Limb (tissue), 2 donors: Measurements from ENCODE around the gene DISC1.

ENCODE experiments used
- DNase-seq, 2 donors: peaks; one replicate each; pipeline ENCODE4 v3.0.0-alpha.2; 2016; ENCODE audit errors: extremely low spot score in 2 of 2

The DISC1 gene

DNA sequence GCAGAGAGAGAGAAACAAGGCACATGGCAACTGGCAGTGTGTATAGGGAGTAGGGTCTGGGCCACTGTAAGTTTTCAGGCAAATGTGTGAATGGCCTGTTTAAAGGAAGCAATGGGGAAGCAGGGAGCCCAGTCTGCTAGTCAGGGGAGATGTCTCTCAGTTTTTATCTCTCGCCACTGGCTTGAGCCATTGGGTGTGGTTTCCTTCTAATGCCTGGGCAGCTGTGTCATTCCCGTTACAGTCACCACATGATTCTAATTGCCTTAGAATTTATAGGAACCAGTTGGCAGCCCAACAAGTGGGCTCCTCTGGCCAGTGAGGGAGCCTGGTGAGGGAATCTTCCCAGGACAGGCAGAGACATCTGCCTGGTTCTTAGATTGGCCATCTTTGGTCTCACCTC, 182.4 kb downstream of the DISC1 start:
- no peak for DNase-seq

DNA sequence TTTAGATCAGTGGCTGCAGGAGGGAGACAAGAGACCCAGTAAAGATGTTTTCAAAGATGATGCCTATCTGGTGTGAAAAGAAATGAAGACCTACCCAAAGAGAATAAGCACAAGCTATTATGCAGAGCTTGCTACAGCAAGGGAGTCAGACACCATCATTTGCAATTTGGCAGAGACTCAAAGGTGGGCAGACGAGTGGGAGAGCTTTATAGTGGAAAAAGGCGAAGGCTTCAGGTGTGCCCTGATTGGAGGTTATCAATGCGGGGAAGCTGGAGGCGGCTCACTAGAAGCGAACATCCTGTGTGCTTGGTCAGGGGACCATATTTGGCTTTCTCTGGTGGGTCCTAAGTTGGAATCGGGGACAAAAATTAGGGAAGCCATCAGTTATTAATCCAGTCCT, 183.8 kb downstream of the DISC1 start:
- no peak for DNase-seq

DNA sequence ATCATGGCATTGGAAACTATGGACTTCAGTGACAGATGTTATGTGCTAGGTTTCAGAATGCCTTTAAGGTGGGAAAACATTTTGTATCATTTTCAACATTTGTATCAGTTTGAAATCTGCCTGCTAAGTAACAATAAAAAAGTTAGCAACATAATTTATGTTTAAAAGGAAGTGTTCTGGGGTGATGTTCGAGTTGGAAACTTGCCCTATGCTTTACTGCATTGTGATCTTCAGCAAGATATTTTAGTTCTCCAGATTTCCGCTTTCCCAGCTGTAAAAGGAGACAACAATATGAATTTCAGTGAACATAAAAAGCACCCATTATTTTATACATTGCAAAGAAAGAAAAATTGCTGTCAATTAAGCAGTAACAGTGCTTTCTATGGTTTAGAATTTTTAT, 187.4 kb downstream of the DISC1 start:
- no peak for DNase-seq

DNA sequence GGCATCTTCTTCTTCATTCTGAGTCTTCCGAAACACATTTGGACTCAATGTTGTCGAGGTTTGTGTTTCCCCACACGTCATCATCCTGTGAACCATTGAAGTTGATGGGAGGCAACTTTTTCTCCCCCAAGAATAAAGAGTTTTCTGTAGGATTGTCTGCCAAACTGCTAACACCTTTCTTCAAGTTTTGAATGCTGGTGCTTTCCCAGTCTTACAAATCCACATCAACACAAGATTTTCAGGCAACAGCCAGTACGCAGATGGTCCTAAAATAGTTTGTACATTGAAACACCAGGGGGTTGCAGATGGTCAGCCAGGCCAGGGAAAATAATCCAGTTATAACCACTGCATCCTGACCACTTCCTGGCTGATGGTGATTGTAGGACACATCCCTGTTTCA, 187.9 kb downstream of the DISC1 start:
- DNase-seq = no peak

DNA sequence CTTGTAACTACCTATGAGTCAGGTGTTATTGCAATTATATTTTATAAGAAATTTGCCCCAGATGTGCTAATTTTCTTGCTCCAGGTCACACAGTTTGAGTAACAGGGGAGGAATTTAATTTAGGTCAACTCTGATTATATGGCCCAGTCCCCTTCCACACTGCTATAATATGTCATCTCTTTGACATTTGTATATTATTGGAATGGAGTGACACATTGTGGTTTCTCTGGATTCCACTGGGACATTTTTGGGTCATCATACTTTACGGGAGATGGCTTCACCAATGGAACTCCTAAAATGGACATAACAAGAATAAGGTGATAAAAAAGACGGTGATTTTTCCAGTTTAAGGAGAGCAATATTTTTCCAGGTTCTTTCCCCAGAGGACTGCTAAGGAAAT, 191.2 kb downstream of the DISC1 start:
- no peak for DNase-seq

DNA sequence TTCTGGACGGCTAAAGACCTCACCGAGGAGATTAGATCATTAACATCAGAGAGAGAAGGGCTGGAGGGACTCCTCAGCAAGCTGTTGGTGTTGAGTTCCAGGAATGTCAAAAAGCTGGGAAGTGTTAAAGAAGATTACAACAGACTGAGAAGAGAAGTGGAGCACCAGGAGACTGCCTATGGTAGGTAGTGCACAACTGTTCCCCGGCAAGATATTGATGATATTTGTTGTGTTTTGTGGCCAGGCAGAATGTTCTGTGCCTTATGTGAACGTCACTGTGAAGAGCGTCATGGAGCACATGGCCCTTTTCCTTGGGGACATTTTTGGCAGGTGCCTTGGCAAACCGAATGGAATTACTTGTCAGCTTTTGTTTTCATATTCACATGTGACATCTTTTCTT, 191.7 kb downstream of the DISC1 start:
- DNase-seq = no peak

DNA sequence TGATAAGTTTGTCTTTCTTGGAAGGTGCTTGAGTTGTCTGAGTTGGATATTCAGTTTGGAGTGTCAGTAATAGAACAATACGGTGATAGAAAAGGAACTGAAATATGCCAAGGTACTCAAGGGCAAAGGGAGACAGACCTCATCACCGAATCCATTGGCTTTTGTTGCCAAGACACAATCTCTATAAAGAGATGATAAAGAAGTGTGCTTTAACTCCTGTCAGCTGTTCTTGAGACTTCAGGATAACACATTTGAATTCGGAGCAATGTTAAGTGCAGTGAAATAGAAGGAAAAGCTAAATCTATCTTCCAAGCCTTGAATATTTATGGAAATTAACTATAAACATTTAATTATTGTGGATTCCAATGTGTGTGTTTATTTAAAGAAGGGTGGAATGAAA, 194.7 kb downstream of the DISC1 start:
- no peak for DNase-seq

DNA sequence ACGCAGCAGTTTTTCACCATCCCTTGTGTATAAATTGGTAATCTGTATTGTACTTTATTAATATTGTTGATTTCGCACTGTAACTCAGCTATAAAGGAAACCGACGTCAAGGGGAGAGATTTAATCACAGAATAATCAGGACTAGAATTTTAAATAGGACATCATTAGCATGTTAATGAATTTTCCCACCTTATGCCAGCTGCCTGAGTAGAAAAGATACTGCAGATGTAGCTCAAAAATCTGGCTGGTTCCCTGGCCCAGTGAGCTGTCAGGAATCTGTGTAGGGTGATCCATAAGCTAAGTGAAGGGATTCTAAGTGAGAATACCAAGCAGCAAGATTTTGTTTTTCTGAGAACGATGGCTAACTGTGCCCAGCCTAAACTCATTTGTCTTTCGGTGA, 195.5 kb downstream of the DISC1 start:
- no peak for DNase-seq

DNA sequence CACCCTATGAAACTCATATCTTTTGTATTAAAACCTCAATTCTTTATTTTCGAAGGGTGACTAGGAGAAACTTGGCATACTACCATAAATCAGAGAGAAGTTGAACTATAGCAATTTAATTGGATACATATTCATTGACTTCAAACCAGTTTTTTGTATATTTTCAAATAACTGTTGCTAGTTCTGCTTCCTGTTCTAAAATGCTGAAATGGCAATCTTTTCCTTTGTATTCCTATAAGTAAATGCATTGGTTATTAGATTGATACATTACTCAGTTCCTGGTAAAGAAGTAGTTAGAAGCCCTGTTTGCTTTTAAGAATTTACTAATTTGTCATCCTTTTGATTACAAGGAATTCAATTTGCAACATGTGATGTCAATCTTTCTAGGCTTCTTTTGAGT, 200.0 kb downstream of the DISC1 start:
- no peak for DNase-seq

DNA sequence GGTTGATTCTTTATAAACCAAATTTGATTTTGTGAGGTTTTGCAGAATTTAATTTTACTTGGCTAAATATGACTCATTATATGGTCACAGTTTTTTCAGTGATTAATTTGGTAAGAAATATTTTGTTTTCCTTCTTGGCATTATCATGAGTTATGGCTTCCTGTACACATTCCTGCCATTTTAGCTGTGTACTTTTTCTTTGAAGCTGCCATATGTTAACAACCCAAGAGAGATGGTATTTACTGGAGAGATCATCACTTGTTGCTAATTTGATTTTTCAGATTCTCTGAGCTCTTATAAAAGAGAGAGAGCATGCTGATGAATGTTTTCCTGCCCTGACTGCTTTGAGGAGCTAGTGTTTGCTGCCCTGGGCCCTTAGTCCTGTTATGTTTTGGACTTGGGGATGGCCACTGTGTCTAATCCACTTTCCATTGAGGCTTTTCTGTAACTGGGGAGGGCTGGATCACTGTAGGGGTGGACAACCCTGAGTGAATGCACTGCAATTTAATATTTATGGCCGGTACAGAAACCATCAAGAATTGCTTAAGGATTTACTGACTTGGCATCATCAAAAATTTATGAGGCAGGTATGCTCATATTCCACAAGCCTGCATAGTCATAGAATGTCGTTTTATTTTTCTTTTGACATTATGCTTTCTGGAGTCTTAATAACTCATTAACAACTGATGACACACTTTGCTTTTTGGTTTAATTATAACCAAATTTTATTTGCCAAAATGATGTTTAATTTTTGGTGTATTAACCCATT, 200.9 kb downstream of the DISC1 start:
- DNase-seq = no peak

DNA sequence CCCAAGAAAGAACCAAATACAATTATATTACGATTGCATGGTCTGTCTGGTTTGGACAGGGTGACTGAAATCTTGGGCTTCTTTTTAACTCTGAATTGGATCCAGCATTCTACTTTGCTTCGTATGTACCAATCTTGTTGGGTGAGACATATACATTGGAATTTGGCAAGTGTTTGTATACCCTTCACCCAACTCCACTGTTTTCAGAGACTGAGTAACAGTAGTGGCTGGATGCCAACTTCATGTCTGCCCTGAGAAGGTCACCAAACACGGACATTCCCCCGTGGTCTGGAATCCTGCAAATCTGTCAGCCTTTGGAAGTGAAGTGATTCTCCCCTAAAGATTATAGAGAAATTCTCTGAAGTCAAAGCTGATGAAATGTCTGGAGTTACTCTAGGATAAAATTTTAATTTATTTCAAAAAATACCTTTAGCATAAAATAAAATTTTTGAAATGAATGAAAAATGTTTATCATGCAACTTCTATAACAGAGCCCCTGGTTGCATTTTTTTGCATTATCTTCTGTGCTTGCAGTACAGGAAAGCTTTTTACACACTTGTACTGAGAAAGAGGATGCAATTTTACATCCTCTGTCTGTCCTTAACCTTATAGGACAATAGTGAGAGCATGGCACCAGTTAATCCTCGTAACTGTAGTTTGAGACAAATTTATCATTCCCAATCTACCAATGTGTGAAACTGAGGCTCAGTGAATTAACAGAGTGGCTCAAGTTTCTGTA, 201.8 kb downstream of the DISC1 start:
- DNase-seq = no peak

DNA sequence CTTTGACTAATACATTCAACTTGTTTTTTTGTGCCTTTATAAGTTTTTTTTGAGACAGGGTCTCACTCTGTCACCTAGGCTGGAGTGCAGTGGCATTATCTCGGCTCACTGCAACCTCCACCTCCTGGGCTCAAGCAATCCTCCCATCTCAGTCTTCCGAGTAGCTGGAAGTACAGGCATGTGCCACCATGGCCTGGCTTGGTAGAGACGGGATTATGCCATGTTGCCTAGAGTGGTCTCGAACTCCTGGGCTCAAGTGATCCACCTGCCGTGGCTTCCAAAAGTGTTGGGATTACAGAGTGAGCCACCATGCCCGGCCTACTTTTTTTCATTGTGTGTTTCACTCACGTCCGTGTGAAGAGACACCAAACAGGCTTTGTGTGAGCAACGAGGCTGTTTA, 202.7 kb downstream of the DISC1 start:
- no peak for DNase-seq

DNA sequence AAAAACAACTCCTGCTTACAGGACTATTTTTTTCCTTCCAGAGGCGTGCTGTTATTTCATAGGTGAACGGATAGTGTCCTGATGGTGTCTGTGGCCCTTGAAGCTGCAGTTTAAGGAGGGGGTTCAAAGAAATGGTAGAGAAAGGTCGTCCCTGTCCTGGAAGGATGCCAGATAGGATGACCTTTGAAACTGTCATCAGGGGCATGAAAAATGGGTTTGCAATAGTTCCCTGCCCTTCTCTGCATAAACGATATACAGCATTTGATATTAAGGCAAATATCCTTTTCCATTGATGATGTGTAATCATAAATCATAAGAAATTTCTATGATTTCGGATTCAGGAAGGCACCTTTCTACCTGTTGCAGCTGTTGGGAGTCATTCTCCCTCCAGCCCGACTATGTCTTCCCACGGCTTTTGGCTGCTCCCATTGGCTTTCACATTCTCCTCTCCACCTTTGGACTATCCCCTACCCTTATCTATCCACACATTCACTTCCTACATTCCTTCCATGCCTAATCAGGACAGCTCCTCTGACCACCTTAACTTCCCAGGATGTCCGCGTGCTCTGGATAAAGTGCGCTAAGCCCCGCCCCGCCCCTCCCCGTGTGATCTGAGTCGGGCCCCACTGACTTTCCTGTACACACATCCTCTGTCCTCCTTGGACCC, 209.8 kb downstream of the DISC1 start:
- no peak for DNase-seq

DNA sequence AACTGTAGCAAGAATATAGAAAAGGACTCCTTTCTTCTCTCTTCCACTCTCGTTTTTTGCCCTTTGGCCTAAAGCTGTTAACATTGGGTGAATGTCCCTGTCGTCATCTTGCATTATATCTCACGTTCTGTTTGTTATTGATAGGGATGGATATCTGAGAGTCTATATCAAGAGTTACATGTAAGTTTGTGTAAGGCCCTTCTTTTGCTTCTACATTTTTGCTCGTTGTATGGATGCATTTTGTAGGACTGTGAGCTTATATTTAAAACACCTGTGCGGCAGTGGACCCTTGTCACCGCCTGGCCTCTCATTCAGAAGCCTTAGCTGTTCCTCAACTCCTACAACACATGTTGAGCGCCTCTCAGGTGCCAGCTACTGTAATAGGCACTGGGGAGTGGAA, 211.9 kb downstream of the DISC1 start:
- DNase-seq = no peak

DNA sequence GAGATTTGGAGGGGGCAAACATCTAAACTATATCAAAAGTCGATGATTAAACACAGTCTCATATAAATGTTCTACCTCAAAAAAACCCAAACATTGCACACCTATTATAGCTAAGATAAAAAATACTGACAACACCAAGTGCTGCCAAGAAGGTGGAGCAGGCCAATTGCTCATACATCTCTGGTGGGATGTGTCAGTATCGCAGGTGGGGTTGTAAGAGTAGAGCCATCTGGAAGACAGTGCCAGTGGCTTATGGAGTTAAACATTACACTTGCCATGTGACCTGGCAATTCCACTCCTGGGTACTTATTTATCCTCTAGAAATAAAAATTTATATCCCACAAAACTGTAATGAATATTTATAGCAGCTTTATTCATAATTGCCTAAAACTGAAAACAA, 213.4 kb downstream of the DISC1 start:
- DNase-seq = no peak

DNA sequence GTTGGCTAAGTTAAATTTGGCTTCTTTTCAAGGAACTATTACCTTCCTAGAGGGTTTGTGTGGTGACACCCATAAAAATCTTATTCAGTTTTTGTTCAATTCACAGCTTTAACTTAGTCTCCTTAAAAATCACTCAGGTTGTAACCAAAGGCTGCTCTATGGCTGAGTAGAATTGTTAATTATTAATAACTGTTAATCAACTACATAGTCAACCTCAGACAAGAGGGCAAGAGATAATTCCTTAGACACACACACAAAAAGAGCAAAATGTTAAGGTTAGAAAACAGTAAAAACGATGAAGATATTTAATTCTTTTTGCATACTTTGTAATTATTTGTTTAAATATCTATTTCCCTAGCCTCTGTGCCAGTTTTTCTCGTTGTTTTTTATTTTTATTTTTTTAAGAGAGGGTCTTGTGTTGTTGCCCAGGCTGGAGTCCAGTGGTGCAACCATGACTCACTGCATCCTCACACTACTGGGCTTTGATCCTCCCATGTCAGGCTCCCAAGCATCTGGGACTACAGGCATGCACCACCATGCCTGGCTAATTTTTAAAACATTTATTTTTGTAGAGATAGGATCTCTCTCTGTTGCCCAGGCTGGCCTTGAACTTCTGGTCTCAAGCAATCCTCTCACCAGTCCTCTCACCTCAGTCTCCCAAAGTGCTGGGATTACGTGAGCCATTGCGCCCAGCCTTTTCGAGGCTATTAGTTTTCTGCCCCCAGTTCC, 215.2 kb downstream of the DISC1 start:
- no peak for DNase-seq

DNA sequence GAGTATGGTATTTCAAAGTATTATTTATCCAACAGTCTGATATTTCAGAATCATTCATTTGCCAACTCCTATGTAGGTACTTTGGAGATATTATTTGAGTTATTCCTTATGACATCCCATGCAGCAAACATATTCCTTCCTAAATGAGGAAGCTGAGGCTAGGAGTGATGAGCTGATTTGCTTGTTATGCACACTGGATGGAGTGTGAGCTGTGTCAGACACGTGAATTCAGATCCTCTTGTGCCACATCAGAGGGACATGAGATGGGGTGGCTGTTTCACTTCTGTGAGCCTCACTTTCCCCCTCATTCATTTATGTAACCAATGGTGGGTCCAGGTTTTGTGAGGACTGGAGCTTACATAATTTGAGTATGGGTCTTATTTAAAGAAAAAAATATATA, 215.9 kb downstream of the DISC1 start:
- DNase-seq = no peak

DNA sequence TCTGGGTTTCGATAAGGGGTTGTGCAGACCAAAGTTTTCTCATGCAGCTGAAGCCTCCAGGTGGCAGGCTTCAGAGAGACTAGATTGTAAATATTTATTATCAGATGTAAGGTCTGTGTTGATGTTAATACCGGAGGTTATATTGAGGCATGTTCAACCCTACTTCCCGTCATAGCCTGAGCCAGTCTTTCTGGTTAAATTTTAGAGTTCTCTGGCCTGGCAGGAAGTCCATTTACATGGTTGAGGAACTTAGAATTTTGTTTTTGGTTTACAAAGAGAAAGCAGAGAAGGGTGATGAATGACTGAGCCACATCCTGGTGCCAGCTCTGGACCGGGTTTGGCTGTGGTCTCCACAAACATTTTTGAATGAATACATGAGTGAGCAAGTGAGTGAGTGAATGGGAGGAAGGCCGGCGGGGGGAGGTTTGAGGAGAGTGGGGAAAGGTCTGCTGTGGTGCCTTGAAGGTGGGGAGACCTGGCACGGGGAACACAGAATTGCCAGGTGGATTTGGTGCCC, 218.5 kb downstream of the DISC1 start:
- DNase-seq = no peak

DNA sequence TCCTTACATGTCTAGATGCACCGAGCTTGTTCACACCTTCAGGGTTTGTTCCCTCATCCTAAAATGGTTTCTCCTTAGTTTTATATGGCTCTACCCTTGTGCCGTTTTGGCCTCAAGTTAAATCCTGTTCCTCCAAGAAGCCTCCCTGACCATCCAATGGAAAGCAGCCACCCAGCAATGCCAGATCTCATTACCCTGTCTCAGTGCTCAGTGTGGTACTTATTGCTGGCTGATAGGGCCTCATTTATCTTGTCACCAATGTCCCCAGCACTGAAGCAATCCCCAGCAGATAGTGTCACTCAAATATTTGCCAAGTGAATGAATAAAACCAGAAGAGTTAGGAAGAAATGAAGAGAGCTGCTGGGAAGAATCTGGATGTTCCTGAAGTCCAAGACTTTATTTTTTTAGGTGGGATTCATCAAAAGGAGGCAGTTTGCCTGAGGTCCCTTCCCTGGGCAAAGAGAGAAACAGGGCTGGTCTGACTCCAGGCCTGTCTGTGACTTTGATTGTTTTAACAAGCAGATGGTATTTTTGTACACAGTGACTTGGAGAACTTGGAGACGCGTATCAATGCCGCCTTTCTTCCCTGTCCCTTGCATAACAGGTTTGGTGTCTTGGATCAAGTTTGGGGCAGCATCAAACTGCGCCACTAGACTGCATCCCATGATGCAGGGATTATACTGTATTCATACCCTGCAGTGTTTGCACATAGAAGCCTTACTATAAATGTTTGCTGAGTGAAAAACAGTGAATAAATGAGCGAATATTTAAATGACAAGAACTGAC, 221.2 kb downstream of the DISC1 start:
- no peak for DNase-seq

DNA sequence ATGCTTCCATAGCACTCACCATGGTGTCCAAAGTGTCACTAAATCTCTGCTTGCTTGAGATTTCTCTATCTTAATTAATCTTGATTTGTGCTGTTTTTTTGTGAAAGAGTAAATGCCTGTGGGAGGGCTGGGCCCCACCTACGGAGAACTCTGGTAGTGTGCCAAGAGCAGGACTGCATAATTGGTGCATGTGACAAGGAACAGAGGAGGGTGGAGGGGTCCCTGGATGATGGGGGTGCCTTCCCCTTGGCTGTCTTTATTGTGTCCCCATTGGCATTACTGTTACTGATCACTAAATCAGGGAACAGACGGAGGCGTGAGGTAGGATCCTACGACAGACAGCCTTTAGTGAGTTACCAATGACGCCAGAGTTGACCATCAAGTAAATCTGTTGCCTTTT, 223.4 kb downstream of the DISC1 start:
- DNase-seq = no peak

DNA sequence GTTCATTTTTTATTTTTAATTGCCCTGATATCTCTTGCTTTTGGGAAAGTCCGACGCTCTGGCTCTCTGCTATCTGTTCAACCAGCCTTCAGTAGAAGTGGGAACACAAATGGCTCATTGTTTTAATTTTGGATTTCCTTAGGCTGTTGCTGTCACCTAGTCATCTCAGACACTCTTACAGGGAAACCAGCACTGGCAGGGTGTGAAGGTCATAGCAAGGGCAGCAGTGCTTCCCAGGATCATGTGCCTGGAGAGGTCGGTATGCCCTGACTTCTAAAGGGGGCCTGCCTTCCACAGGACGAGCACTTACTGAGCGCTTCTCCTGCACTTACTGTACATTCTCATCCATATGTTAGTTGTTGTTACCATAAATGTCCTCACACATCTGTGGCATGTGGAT, 224.2 kb downstream of the DISC1 start:
- no peak for DNase-seq
